Skeletal muscle cell (primary cell): ENCODE results near the gene ZYG11A.
"Not testable (repeated sequence)": the region's sequence is repeated elsewhere in the genome, so short reads cannot be mapped to it uniquely, and the experiment has no call there.

Experiments
- DNase-seq: peaks from one replicate; pipeline ENCODE4 v3.0.0-alpha.2; 2010; ENCODE audit warnings: low read depth
- H3K4me3 ChIP-seq: 2 replicates; pipeline ENCODE4 v1.5.1; 2011; ENCODE audit warnings: low read depth, mild to moderate bottlenecking, control low read depth, low read length, moderate library complexity

ZYG11A gene

GRCh38 chr1:52842643-52843310 lies at the start of gene ZYG11A:
Gene ZYG11A, plus strand, starts transcription at chr1:52842760. Its CDS starts 124 bp downstream, at chr1:52842884.
- peak within 1 kb of the TSS; percentile 49 for H3K4me3 ChIP-seq
- DNase-seq, result no peak

- H3K4me3 ChIP-seq, DNase-seq: not testable (repeated sequence)
Observed at GRCh38 chr1:52793717-52794116, 48.8 kb upstream of the ZYG11A start.

GRCh38 chr1:52795464-52795863 lies 47.1 kb upstream of the ZYG11A start:
- no peak overlapping the region for H3K4me3 ChIP-seq
- no peak for DNase-seq

- DNase-seq, result no peak
- H3K4me3 ChIP-seq, result no peak overlapping the region
Observed at GRCh38 chr1:52798331-52798730, 44.2 kb upstream of the ZYG11A start.

GRCh38 chr1:52801011-52801410 lies 41.5 kb upstream of the ZYG11A start:
- no peak for DNase-seq
- H3K4me3 ChIP-seq, result no peak overlapping the region

GRCh38 chr1:52804083-52804482 lies 38.5 kb upstream of the ZYG11A start:
- H3K4me3 ChIP-seq, DNase-seq: not testable (repeated sequence)

GRCh38 chr1:52814465-52814864 lies 28.1 kb upstream of the ZYG11A start:
- no peak overlapping the region for H3K4me3 ChIP-seq
- no peak for DNase-seq

- H3K4me3 ChIP-seq, DNase-seq: not testable (repeated sequence)
Observed at GRCh38 chr1:52820830-52821229, 21.7 kb upstream of the ZYG11A start.

GRCh38 chr1:52825868-52826267 lies 16.7 kb upstream of the ZYG11A start:
- DNase-seq, result no peak

GRCh38 chr1:52834798-52835197 lies 7.8 kb upstream of the ZYG11A start:
- no peak overlapping the region for H3K4me3 ChIP-seq
- DNase-seq, result no peak

More at GRCh38 chr1:52825868-52826267, 16.7 kb upstream of the ZYG11A start:
- H3K4me3 ChIP-seq, result no peak overlapping the region

- DNase-seq, result no peak
Observed at GRCh38 chr1:52836035-52836434, 6.5 kb upstream of the ZYG11A start.

GRCh38 chr1:52839175-52839574 lies 3.4 kb upstream of the ZYG11A start:
- DNase-seq, H3K4me3 ChIP-seq: not testable (repeated sequence)

More at GRCh38 chr1:52836035-52836434, 6.5 kb upstream of the ZYG11A start:
- no peak overlapping the region for H3K4me3 ChIP-seq

- H3K4me3 ChIP-seq, DNase-seq: not testable (repeated sequence)
Observed at GRCh38 chr1:52845119-52845518, 2.6 kb downstream of the ZYG11A start.

GRCh38 chr1:52848423-52848822 lies 5.9 kb downstream of the ZYG11A start:
- DNase-seq, result no peak
- no peak overlapping the region for H3K4me3 ChIP-seq

- no peak overlapping the region for H3K4me3 ChIP-seq
- DNase-seq, result no peak
Observed at GRCh38 chr1:52850951-52851350, 8.4 kb downstream of the ZYG11A start.

GRCh38 chr1:52852854-52853253 lies 10.3 kb downstream of the ZYG11A start:
- H3K4me3 ChIP-seq, result no peak overlapping the region
- no peak for DNase-seq

GRCh38 chr1:52855584-52855983 lies 13.0 kb downstream of the ZYG11A start:
- DNase-seq, result no peak
- no peak overlapping the region for H3K4me3 ChIP-seq

- no peak overlapping the region for H3K4me3 ChIP-seq
Observed at GRCh38 chr1:52856026-52856425, 13.5 kb downstream of the ZYG11A start.

GRCh38 chr1:52857443-52857842 lies 14.9 kb downstream of the ZYG11A start:
- no peak overlapping the region for H3K4me3 ChIP-seq
- DNase-seq, result no peak

More at GRCh38 chr1:52856026-52856425, 13.5 kb downstream of the ZYG11A start:
- DNase-seq, result no peak

- H3K4me3 ChIP-seq, result no peak overlapping the region
- no peak for DNase-seq
Observed at GRCh38 chr1:52862666-52863458, 20.3 kb downstream of the ZYG11A start.
